HepG2 (cell line): ENCODE results near the gene DTD2. TPM values are rescaled to one million over a fixed set of nuclear protein-coding genes. Genes with fewer than 3 reads are reported as not detected.

Experiments
- ARID5B ChIP-seq: IDR thresholded peaks from 2 replicates; pipeline ENCODE4 v1.4.0; 2020; ENCODE audit warnings: mild to moderate bottlenecking, missing genetic modification reagents
- BORCS8-MEF2B ChIP-seq: sonication (generic); formaldehyde crosslinking; IDR thresholded peaks from 2 replicates; pipeline ENCODE4 v1.8.0; 2022; ENCODE audit warnings: mild to moderate bottlenecking, missing genetic modification reagents
- CC2D1A ChIP-seq: sonication (generic); formaldehyde crosslinking; IDR thresholded peaks from 2 replicates; pipeline ENCODE4 v1.8.1; 2023; ENCODE audit warnings: mild to moderate bottlenecking, missing genetic modification reagents
- ERF ChIP-seq: IDR thresholded peaks from 2 replicates; pipeline ENCODE4 v1.6.1; 2018; ENCODE audit warnings: missing biosample characterization, missing genetic modification reagents
- ESRRA ChIP-seq: sonication (generic); formaldehyde crosslinking; IDR thresholded peaks from 2 replicates; pipeline ENCODE4 v1.5.1; 2020; ENCODE audit warnings: mild to moderate bottlenecking, low read depth, missing genetic modification reagents
- GATAD2A ChIP-seq: IDR thresholded peaks from 2 replicates; pipeline ENCODE4 v1.6.1; 2016
- NFE2L2 ChIP-seq: fragments of 150-350 bp; IDR thresholded peaks from 2 replicates; pipeline ENCODE4 v1.6.1; 2014; ENCODE audit warnings: low read length
- RXRB ChIP-seq: IDR thresholded peaks from 2 replicates; pipeline ENCODE4 v1.6.1; 2016; ENCODE audit warnings: borderline replicate concordance, missing genetic modification reagents, missing compliant biosample characterization
- SETDB1 ChIP-seq: sonication (generic); formaldehyde crosslinking; IDR thresholded peaks from 2 replicates; pipeline ENCODE4 v1.5.1; 2020; ENCODE audit warnings: missing genetic modification reagents, mild to moderate bottlenecking, borderline replicate concordance
- TERF1 ChIP-seq: sonication (generic); formaldehyde crosslinking; IDR thresholded peaks from 2 replicates; pipeline ENCODE4 v1.8.0; 2022; ENCODE audit warnings: mild to moderate bottlenecking, missing genetic modification reagents, moderate library complexity
- ZNF33A ChIP-seq: sonication (generic); formaldehyde crosslinking; IDR thresholded peaks from 2 replicates; pipeline ENCODE4 v1.5.1; 2020; ENCODE audit warnings: missing genetic modification reagents, mild to moderate bottlenecking, moderate library complexity, borderline replicate concordance
- ZNF530 ChIP-seq: sonication (generic); formaldehyde crosslinking; IDR thresholded peaks from 2 replicates; pipeline ENCODE4 v1.5.0; 2020; ENCODE audit warnings: low read depth, mild to moderate bottlenecking, missing genetic modification reagents
- ZNF615 ChIP-seq: sonication (generic); formaldehyde crosslinking; IDR thresholded peaks from 2 replicates; pipeline ENCODE4 v1.5.0; 2020; ENCODE audit warnings: mild to moderate bottlenecking, missing genetic modification reagents, borderline replicate concordance
- ZNF644 ChIP-seq: IDR thresholded peaks from 2 replicates; pipeline ENCODE4 v1.6.1; 2016; ENCODE audit warnings: low read depth
- ZNF660 ChIP-seq: sonication (generic); formaldehyde crosslinking; IDR thresholded peaks from 2 replicates; pipeline ENCODE4 v1.5.1; 2020; ENCODE audit warnings: mild to moderate bottlenecking, low read depth, missing genetic modification reagents, borderline replicate concordance
- ZNF780A ChIP-seq: sonication (generic); formaldehyde crosslinking; IDR thresholded peaks from 2 replicates; pipeline ENCODE4 v1.8.0; 2022; ENCODE audit warnings: mild to moderate bottlenecking, missing genetic modification reagents, moderate library complexity
- ZXDC ChIP-seq: sonication (generic); formaldehyde crosslinking; IDR thresholded peaks from 2 replicates; pipeline ENCODE4 v1.5.0; 2020; ENCODE audit warnings: mild to moderate bottlenecking, missing genetic modification reagents
- polyA plus RNA-seq, 8 experiments: library from polyadenylated mRNA; depleted of rRNA in 3 of 8; stranded (reverse) in 7 of 8; unstranded in 1 of 8; fragments of >200 nt; fragmentation: Illumina TruSeq in 4 of 8; extraction: Trizol in 4 of 8; gene quantifications; 2 replicates each; pipeline versions ENCODE4 v1.2.1 to v1.2.3, GENCODE V29; 2011 to 2016; ENCODE audit warnings: low read depth in 4 of 8, missing spikeins in 1 of 8, mixed read lengths in 1 of 8; ENCODE audit not compliant: insufficient read depth in 1 of 8
- total RNA-seq, 5 experiments: library from RNA; depleted of rRNA; stranded (reverse); fragments of >200 nt; fragmentation: Illumina TruSeq; extraction: Trizol; gene quantifications; 2 replicates each; pipeline ENCODE4 v1.2.3, GENCODE V29; 2016; ENCODE audit warnings: low read depth in 1 of 5
- TF ChIP-seq, protein P1 (sequence below): IDR thresholded peaks from 2 replicates; pipeline ENCODE4 v1.6.1; 2016; ENCODE audit warnings: mild to moderate bottlenecking, missing biosample characterization, missing genetic modification reagents
- TF ChIP-seq, protein P2 (sequence below): IDR thresholded peaks from 2 replicates; pipeline ENCODE4 v1.6.1; 2012; ENCODE audit warnings: low read depth, low read length, improper control_type of control experiment

The DTD2 gene
- total and polyA plus RNA-seq, 2 of the 13 experiments (the other 11 are each of a cell fraction or from before 2014, with no cell fraction given), result 22.3 to 49.8 TPM

GRCh38 chr14:31449971-31450610 lies 7.2 kb downstream of the DTD2 start (continued):
- no peak for TF ChIP-seq ZNF33A
- no peak for TF ChIP-seq ESRRA (CRISPR knock-in tag)
- TF ChIP-seq GATAD2A (CRISPR knock-in tag), result 0 out of 2 replicates have a peak, but pooled peaks have one; percentile 14
- no peak for TF ChIP-seq BORCS8-MEF2B (CRISPR knock-in tag)
- no peak for TF ChIP-seq SETDB1 (CRISPR knock-in tag)
- no peak for TF ChIP-seq ZXDC
- TF ChIP-seq NFE2L2, result 0 out of 2 replicates have a peak, but pooled peaks have one; percentile 6
- TF ChIP-seq, protein P1, sequence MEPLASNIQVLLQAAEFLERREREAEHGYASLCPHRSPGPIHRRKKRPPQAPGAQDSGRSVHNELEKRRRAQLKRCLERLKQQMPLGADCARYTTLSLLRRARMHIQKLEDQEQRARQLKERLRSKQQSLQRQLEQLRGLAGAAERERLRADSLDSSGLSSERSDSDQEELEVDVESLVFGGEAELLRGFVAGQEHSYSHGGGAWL (CRISPR knock-in tag), result no peak
- TF ChIP-seq ZNF615 (CRISPR knock-in tag), result no peak
- TF ChIP-seq CC2D1A (CRISPR knock-in tag), result no peak
- no peak for TF ChIP-seq ZNF530 (CRISPR knock-in tag)
- TF ChIP-seq ERF, result 0 out of 2 replicates have a peak, but pooled peaks have one; percentile 25
- TF ChIP-seq ARID5B, result peak; percentile 46
- TF ChIP-seq ZNF644, result no peak
- no peak for TF ChIP-seq ZNF780A
- TF ChIP-seq, protein P2, sequence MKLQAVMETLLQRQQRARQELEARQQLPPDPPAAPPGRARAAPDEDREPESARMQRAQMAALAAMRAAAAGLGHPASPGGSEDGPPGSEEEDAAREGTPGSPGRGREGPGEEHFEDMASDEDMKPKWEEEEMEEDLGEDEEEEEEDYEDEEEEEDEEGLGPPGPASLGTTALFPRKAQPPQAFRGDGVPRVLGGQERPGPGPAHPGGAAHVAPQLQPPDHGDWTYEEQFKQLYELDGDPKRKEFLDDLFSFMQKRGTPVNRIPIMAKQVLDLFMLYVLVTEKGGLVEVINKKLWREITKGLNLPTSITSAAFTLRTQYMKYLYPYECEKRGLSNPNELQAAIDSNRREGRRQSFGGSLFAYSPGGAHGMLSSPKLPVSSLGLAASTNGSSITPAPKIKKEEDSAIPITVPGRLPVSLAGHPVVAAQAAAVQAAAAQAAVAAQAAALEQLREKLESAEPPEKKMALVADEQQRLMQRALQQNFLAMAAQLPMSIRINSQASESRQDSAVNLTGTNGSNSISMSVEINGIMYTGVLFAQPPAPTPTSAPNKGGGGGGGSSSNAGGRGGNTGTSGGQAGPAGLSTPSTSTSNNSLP, result peak; percentile 99
- no peak for TF ChIP-seq ZNF660 (CRISPR knock-in tag)
- TF ChIP-seq RXRB (CRISPR knock-in tag), result 0 out of 2 replicates have a peak, but pooled peaks have one; percentile 20
- no peak for TF ChIP-seq TERF1 (CRISPR knock-in tag)
